H9 (cell line): ENCODE results near the gene METTL9. TPM values are rescaled to one million over a fixed set of nuclear protein-coding genes. Genes with fewer than 3 reads are reported as not detected.

ENCODE experiments used
- DNase-seq: peaks from one replicate; pipeline ENCODE4 v3.0.0-alpha.2; 2017
- H2AFZ ChIP-seq: one replicate; pipeline ENCODE4 v1.6.1; 2013; ENCODE audit warnings: mild to moderate bottlenecking, low read length, control low read depth, moderate library complexity
- H2AK5ac ChIP-seq: 2 replicates; pipeline ENCODE4 v1.6.1; 2013; ENCODE audit warnings: low read length, control low read depth, mixed read lengths; ENCODE audit not compliant: insufficient read length
- H2BK120ac ChIP-seq: one replicate; pipeline ENCODE4 v1.6.1; 2013; ENCODE audit warnings: low read depth, mild to moderate bottlenecking, low read length, control low read depth, inconsistent platforms; ENCODE audit not compliant: poor library complexity, severe bottlenecking
- H2BK12ac ChIP-seq: 2 replicates; pipeline ENCODE4 v1.6.1; 2013; ENCODE audit warnings: low read length, control low read depth, mixed read lengths, low read depth; ENCODE audit not compliant: insufficient read length
- H2BK15ac ChIP-seq: 2 replicates; pipeline ENCODE4 v1.6.1; 2013; ENCODE audit warnings: low read depth, low read length, control low read depth
- H2BK20ac ChIP-seq: one replicate; pipeline ENCODE4 v1.6.1; 2013; ENCODE audit warnings: low read depth, mild to moderate bottlenecking, low read length, control low read depth, inconsistent platforms; ENCODE audit not compliant: poor library complexity, severe bottlenecking
- H2BK5ac ChIP-seq: 2 replicates; pipeline ENCODE4 v1.6.1; 2013; ENCODE audit warnings: low read length, control low read depth, mixed read lengths; ENCODE audit not compliant: insufficient read length
- H3K14ac ChIP-seq: 2 replicates; pipeline ENCODE4 v1.6.1; 2013; ENCODE audit warnings: low read length, control low read depth; ENCODE audit not compliant: insufficient read depth
- H3K18ac ChIP-seq: 2 replicates; pipeline ENCODE4 v1.6.1; 2013; ENCODE audit warnings: low read depth, mild to moderate bottlenecking, mixed read lengths, low read length, control low read depth; ENCODE audit not compliant: insufficient read length
- H3K23ac ChIP-seq: 2 replicates; pipeline ENCODE4 v1.6.1; 2013; ENCODE audit warnings: low read length, control low read depth, mixed read lengths, low read depth; ENCODE audit not compliant: insufficient read length
- H3K23me2 ChIP-seq: 2 replicates; pipeline ENCODE4 v1.6.1; 2013; ENCODE audit warnings: low read depth, mild to moderate bottlenecking, mixed read lengths, low read length, control low read depth; ENCODE audit not compliant: insufficient read length, poor library complexity, severe bottlenecking
- H3K27ac ChIP-seq: 2 replicates; pipeline ENCODE4 v1.5.1; 2013; ENCODE audit warnings: low read length, control low read depth, mixed read lengths, low read depth; ENCODE audit not compliant: insufficient read length
- H3K27me3 ChIP-seq: 2 replicates; pipeline ENCODE4 v1.6.1; 2013; ENCODE audit warnings: low read length, control low read depth, inconsistent platforms; ENCODE audit not compliant: insufficient read depth
- H3K4ac ChIP-seq: 2 replicates; pipeline ENCODE4 v1.6.1; 2013; ENCODE audit warnings: low read depth, mild to moderate bottlenecking, control low read depth, inconsistent platforms, low read length, moderate library complexity
- H3K4me1 ChIP-seq: 2 replicates; pipeline ENCODE4 v1.6.1; 2013; ENCODE audit warnings: low read length, control low read depth, inconsistent platforms; ENCODE audit not compliant: insufficient read depth
- H3K4me2 ChIP-seq: 2 replicates; pipeline ENCODE4 v1.6.1; 2013; ENCODE audit warnings: low read length, control low read depth, mixed read lengths; ENCODE audit not compliant: insufficient read length, insufficient read depth
- H3K56ac ChIP-seq: 2 replicates; pipeline ENCODE4 v1.6.1; 2013; ENCODE audit warnings: low read depth, mild to moderate bottlenecking, mixed read lengths, low read length, control low read depth; ENCODE audit not compliant: insufficient read length
- H3K79me1 ChIP-seq: 2 replicates; pipeline ENCODE4 v1.6.1; 2013; ENCODE audit warnings: low read depth, mild to moderate bottlenecking, moderate library complexity, low read length, control low read depth, inconsistent platforms; ENCODE audit not compliant: insufficient read depth, poor library complexity, severe bottlenecking
- H3K79me2 ChIP-seq: 2 replicates; pipeline ENCODE4 v1.6.1; 2013; ENCODE audit warnings: low read length, control low read depth, inconsistent platforms; ENCODE audit not compliant: insufficient read depth
- H3K9ac ChIP-seq: 2 replicates; pipeline ENCODE4 v1.6.1; 2013; ENCODE audit warnings: low read length, control low read depth, mixed read lengths; ENCODE audit not compliant: insufficient read length; ENCODE audit errors: extremely low read depth
- H3K9me3 ChIP-seq: one replicate; pipeline ENCODE4 v1.6.1; 2013; ENCODE audit warnings: low read depth, low read length, inconsistent platforms; ENCODE audit not compliant: control insufficient read depth
- H3T11ph ChIP-seq: one replicate; pipeline ENCODE4 v1.6.1; 2013; ENCODE audit warnings: mild to moderate bottlenecking, low read length, control low read depth, inconsistent platforms
- H4K20me1 ChIP-seq: one replicate; pipeline ENCODE4 v1.6.1; 2013; ENCODE audit not compliant: control insufficient read depth, insufficient read length, insufficient read depth
- H4K5ac ChIP-seq: 2 replicates; pipeline ENCODE4 v1.6.1; 2013; ENCODE audit warnings: low read depth, mild to moderate bottlenecking, mixed read lengths, low read length, control low read depth; ENCODE audit not compliant: insufficient read length
- H4K8ac ChIP-seq: replicated peaks from 2 replicates; pipeline ENCODE4 v1.6.1; 2013; ENCODE audit warnings: low read length, control low read depth, mixed read lengths, low read depth; ENCODE audit not compliant: insufficient read length
- H4K91ac ChIP-seq: 2 replicates; pipeline ENCODE4 v1.6.1; 2013; ENCODE audit warnings: low read depth, mild to moderate bottlenecking, moderate library complexity, mixed read lengths, low read length, control low read depth; ENCODE audit not compliant: insufficient read length
- H3K27ac Mint-ChIP-seq, 3 experiments: 2 replicates in 2 of 3; 3 replicates in 1 of 3; pipeline ENCODE4 v1.8.0; 2020 to 2021; ENCODE audit warnings: mixed read lengths in 3 of 3, mild to moderate bottlenecking in 1 of 3, moderate library complexity in 1 of 3
- H3K27me3 Mint-ChIP-seq: 2 replicates; pipeline ENCODE4 v1.8.0; 2021; ENCODE audit warnings: low read depth, mild to moderate bottlenecking, moderate library complexity, mixed read lengths
- H3K36me3 Mint-ChIP-seq, 3 experiments: 2 replicates in 2 of 3; 3 replicates in 1 of 3; pipeline ENCODE4 v1.8.0; 2020 to 2021; ENCODE audit warnings: low read depth in 3 of 3, mixed read lengths in 3 of 3; ENCODE audit not compliant: insufficient read depth in 1 of 3
- H3K4me1 Mint-ChIP-seq, 2 experiments: 2 replicates each; pipeline ENCODE4 v1.8.0; 2020; ENCODE audit warnings: mixed read lengths in 2 of 2
- H3K4me3 Mint-ChIP-seq, 2 experiments: 2 replicates in 1 of 2; 3 replicates in 1 of 2; pipeline ENCODE4 v1.8.0; 2020 to 2021; ENCODE audit warnings: mild to moderate bottlenecking in 2 of 2, mixed read lengths in 2 of 2, moderate library complexity in 1 of 2
- H3K9me3 Mint-ChIP-seq, 2 experiments: 2 replicates in 1 of 2; 3 replicates in 1 of 2; pipeline ENCODE4 v1.8.0; 2020; ENCODE audit warnings: mild to moderate bottlenecking in 2 of 2, mixed read lengths in 2 of 2, moderate library complexity in 1 of 2
- CTCF ChIP-seq: fragments of 200-600 bp; sonication (generic); conservative IDR thresholded peaks from 3 replicates; pipeline ENCODE4 v1.8.0; 2021; ENCODE audit warnings: antibody characterized with exemption, mild to moderate bottlenecking
- WGBS: extraction: QIAGEN DNeasy Blood & Tissue Kit; methylation state at CpG from one replicate; pipeline ENCODE4 v1.1.7; 2013; ENCODE audit warnings: missing lambda C conversion rate, low lambda C conversion rate, mixed read lengths; ENCODE audit not compliant: insufficient read length; ENCODE audit errors: extremely low coverage; 5-methylcytosine and 5-hydroxymethylcytosine counted together
- total RNA-seq: library from RNA; stranded (reverse); gene quantifications from 2 replicates; pipeline ENCODE4 v1.2.1, GENCODE V29; 2021

Gene METTL9
- total RNA-seq, 1 experiment from 2014 or later, result 108 TPM

GRCh38 chr16:21651515-21651914 is 52.1 kb downstream of the METTL9 start:
- Histone ChIP-seq H2AK5ac (no peak overlapping the region), H3K23me2 (no peaks in the 10 kb centered on the region), H4K5ac (no peak overlapping the region), H3K23ac (no peak overlapping the region), H3K14ac (no peak overlapping the region), H3K4me2 (no peak overlapping the region), H3T11ph (no peak overlapping the region), H2BK5ac (no peak overlapping the region), H2BK20ac (no peak overlapping the region), H4K20me1 (no peaks in the 10 kb centered on the region), H4K8ac (no peak overlapping the region), H3K27me3 (no peaks in the 10 kb centered on the region), H3K4ac (no peak overlapping the region), H4K91ac (no peak overlapping the region), H2BK120ac (no peak overlapping the region), H2BK12ac (no peak overlapping the region), H3K9ac (no peak overlapping the region), H2BK15ac (no peak overlapping the region), H3K9me3 (no peaks in the 10 kb centered on the region), H3K18ac (no peak overlapping the region), H3K56ac (no peak overlapping the region), H2AFZ (no peak overlapping the region), H3K79me1 (no peaks in the 10 kb centered on the region), H3K4me1 (no peaks in the 10 kb centered on the region), H3K27ac (no peak overlapping the region), H3K79me2 (0 out of 2 replicates have a peak, but pooled peaks cover 1% of the 10 kb centered on the region)
- Mint-ChIP-seq H3K4me1 (peaks cover 0 to 2% of the 10 kb centered on the region in 2 experiments; a peak in 1 of 4 replicates), H3K36me3 (peaks cover 0 to 7% (median 4%) of the 10 kb centered on the region in 3 experiments; a peak in 2 of 7 replicates), H3K27me3 (no peaks in the 10 kb centered on the region; the same call in 1 of the 2 replicates), H3K27ac (no peak overlapping the region; a peak in 1 of 7 replicates), H3K9me3 (no peaks in the 10 kb centered on the region), H3K4me3 (no peak overlapping the region)
- TF ChIP-seq CTCF, result no peak
- WGBS, result no CpG with 5 or more reads among the region's 3 CpGs
- no peak for DNase-seq
